Stimulated activated CD8-positive, alpha-beta memory T cell treated with anti-CD3 and anti-CD28 coated beads, Interleukin-4, amount 100 ng/mL, for 24 hours (primary cell): ENCODE data around the gene CLIC2.

Experiments used
- DNase-seq: peaks from one replicate; pipeline ENCODE4 v3.0.0-alpha.2; 2020; ENCODE audit warnings: low read depth

The CLIC2 gene

DNA sequence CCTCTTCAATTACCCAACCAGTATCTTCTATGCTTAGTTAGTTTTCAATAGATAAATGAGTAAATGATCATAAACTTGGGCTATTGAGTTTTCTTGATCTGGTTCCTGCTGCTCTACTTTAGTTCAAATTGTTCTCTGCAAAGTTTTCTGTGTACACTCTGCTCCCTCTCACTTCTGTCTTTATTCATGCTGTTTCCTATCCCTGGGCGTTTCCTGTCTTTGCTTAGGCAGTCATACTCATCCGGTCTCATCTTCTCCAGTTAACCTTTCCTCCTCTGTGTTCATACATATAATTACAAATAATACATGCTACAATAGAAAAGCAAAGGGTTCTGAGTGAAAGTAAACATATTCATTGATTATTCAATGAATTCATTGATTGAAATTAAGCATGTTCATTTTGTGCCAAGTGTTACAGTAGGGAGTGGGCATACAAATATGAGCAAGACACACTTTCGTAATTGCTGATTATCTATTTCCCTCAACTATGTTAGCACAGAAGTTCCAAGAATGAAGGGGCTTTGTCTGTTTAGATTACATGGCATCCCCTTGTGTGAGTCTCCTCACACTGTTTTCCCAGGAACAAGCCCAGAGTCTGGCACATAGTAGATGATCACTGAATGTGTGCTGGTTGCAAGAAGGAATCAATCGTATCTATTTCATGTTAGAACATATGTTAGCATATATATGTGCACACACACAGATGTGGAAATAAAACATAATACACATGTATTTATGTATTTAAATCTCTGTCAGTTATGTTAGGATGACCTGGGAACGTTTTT is 71.3 kb downstream of the CLIC2 start:
- no peak for DNase-seq

DNA sequence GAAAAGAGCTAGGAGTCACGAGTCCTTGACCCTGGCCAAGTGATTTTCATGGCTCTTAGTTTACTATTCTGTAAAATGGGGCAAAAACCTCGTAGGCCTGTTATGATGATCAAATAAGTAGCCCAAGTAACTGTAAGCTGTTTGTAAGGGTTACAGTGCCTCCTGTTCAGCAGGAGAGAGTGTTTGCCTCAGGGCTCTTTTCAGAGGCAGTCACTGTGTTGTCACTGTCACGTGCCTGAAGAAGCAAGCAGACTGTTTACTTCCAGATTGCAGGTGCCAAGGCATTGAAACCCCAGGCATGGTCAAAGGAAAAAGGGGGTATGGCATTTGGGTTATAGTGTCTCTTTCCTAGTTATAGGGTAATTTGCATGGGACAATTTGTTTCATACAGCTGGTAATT is 74.7 kb downstream of the CLIC2 start:
- DNase-seq = no peak

DNA sequence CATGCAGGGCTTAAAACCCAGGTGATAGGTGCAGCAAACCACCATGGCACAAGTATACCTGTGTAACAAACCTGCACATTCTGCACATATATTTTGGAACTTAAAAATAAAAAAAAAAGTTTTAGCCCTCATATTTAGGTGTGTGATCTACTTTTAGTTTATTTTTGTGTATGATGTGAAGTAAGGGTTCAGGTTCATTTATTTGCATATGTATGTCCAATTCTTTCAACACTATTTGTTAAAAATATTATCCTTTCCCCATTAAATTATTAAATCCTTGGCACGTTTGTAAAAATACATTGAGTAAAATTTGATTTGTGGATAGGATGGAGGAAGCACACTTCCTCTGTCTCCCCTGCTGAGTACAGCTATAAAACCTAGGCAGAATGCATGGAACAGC is 83.0 kb downstream of the CLIC2 start:
- DNase-seq = no peak

DNA sequence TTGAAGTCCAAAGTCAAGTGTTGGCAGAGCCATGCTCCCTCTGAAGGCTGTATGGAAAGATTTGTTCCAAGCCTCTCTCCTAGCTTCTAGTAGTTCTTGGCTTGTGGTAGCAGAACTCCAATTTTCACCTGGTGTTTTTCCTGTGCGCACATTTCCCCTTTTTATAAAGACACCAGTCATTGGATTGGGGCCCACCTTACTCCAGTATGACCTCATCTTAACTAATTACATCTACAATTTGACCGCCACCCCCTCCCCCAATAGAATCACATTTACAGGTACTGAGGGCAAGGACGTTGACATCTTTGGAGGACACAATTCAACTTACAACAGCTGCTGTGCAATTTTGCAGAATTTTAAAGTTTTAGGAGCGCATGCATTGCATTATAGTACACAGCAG is 86.9 kb downstream of the CLIC2 start:
- DNase-seq = no peak

DNA sequence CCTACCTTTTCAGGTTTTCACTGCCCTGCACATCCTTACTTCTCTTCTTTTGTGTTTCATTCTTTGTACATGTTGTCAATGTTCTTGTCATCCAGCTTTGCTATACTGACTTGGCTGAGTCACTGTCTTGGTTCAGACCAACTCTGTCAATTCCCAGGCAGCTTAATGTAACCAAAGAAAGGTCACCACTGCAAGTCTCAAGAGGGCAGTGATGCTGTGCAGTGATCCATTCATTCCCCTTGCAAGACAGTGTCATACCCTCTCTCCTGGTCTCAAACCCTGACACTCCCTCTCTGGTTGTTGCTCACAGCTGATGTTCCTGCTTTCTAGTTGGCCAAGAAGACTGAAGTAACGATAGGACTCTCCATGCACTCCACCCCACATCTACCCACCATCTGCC is 87.7 kb downstream of the CLIC2 start:
- no peak for DNase-seq

DNA sequence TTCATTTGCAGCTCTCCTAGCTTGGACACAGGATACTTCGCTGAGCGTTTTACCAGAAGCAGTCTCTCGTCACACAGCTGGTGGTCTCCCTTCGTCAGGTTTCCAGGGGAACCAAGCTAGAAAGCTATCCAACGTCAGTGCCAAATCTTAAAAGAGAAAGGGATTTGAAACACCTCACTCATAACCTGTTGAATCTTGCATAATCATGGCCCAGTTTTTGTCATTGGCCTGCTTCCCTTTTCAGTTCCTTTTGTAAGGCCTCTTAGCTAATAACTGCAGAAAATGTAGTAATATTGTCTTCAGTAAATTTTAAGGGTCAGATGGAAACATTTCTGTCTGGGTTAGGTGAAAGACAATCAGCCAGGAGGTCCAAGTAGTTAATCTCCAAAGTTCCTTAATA is 92.1 kb downstream of the CLIC2 start:
- no peak for DNase-seq

DNA sequence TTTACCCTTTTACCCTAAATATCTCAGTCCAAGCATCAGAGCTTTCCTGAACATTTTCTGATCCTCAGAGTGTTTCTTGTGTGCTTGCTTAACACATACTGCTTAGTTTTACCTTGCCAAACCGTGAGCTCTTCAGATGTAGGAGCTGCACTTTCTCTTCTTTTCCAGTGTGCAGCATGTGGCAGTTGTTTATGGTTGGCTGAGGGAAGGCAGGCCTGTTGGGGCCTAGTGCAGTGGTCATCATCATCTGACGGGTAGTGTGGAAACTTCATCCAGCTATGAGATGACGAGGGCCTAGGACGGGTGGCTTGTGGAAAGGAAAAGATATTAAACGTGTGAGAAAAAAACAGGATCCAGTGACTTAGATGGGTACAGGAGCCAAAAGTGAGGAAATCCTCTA is 96.7 kb downstream of the CLIC2 start:
- DNase-seq = no peak

DNA sequence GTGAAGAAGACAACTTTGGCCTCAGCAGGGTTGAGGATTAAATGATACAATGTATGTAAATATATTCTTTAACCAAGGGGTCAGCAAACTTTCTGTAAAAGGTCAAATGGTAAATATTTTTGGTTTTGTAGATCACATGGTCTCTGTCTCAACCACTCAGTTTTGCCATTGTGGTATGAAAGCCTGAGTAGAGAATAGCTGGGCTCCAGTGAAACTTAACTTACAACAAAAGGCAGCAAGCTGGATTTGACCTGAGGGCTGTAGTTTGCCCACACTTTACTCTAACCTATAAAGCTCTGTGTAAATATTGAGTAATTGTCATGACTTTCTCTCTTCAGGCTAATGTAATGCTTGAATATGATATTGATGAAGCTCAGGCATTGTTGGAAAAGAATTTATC is 98.5 kb downstream of the CLIC2 start:
- no peak for DNase-seq

DNA sequence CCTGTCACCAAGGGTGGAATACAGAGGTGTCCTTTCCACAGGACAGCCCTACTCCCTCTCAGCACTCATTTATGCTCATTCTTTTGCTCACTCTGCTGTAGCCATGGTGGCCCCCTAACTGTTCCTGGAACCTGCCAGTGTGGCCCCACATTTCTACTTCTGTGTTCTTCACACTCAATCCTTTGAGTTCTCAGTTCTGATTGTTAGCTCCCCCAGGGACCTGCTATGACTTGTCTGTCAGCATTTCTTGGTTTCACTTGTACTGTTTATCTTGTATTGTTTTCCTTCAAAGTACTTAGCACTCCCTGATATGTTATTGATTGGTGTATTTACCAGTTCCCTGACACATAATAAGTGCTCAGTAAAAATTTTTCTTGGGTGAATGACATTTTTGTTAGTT is 103.3 kb downstream of the CLIC2 start:
- no peak for DNase-seq
